HEK293 (cell line): ENCODE measurements around the gene MARCHF10.

Source experiments
- CTCF ChIA-PET: fragments of 350-600 bp; formaldehyde crosslinking; extraction: SDS; loops from one replicate; lab custom pipeline; 2021; ENCODE audit warnings: antibody characterized with exemption; lab: Yijun Ruan, JAX
- POLR2A ChIA-PET: fragments of 300-600 bp; formaldehyde crosslinking; extraction: SDS; loops from one replicate; lab custom pipeline; 2020; ENCODE audit warnings: antibody characterized with exemption, inconsistent platforms; lab: Yijun Ruan, JAX
- H3K27ac ChIP-seq: fragments of 200-500 bp; sonication (Bioruptor generic); 2 replicates; pipeline ENCODE4 v1.5.1; 2014; ENCODE audit warnings: low read depth, low read length, control low read depth, inconsistent platforms; ENCODE audit errors: extremely low read depth
- H3K36me3 ChIP-seq, 2 experiments: fragments of 200-500 bp in 1 of 2; sonication (Bioruptor generic) in 1 of 2; 1 replicate in 1 of 2; 2 replicates in 1 of 2; pipeline ENCODE4 v1.5.1; 2014 to 2017; ENCODE audit warnings: inconsistent platforms in 2 of 2, low read length in 2 of 2; ENCODE audit not compliant: control insufficient read depth in 2 of 2, insufficient read depth in 1 of 2
- H3K4me1 ChIP-seq: fragments of 200-500 bp; sonication (Bioruptor generic); 2 replicates; pipeline ENCODE4 v1.5.1; 2014; ENCODE audit warnings: mild to moderate bottlenecking, low read length, inconsistent platforms; ENCODE audit not compliant: control insufficient read depth, insufficient read depth
- H3K4me3 ChIP-seq: 2 replicates; pipeline ENCODE4 v1.5.1; 2011; ENCODE audit warnings: low read depth, mild to moderate bottlenecking, control low read depth, low read length, moderate library complexity
- H3K9me3 ChIP-seq: fragments of 200-500 bp; sonication (Bioruptor generic); 2 replicates; pipeline ENCODE4 v1.5.1; 2014; ENCODE audit warnings: low read depth, low read length, inconsistent platforms; ENCODE audit not compliant: control insufficient read depth, insufficient read depth
- ATF2 ChIP-seq: fragments of 450-650 bp; formaldehyde crosslinking; IDR thresholded peaks from 2 replicates; pipeline ENCODE4 v1.5.1; 2016; ENCODE audit warnings: missing biosample characterization, missing genetic modification characterization, low read depth
- IKZF3 ChIP-seq: fragments of 450-650 bp; IDR thresholded peaks from 2 replicates; pipeline ENCODE4 v1.5.0; 2018; ENCODE audit warnings: missing biosample characterization, mild to moderate bottlenecking, missing genetic modification characterization, moderate library complexity
- INSM2 ChIP-seq: fragments of 450-650 bp; formaldehyde crosslinking; IDR thresholded peaks from 2 replicates; pipeline ENCODE4 v1.5.1; 2016; ENCODE audit warnings: missing biosample characterization, missing genetic modification characterization
- KLF8 ChIP-seq: fragments of 450-650 bp; formaldehyde crosslinking; IDR thresholded peaks from 2 replicates; pipeline ENCODE4 v1.5.1; 2016; ENCODE audit warnings: missing biosample characterization, missing genetic modification characterization
- MEIS1 ChIP-seq: sonication (generic); formaldehyde crosslinking; IDR thresholded peaks from 2 replicates; pipeline ENCODE4 v1.8.1; 2022; ENCODE audit warnings: missing genetic modification reagents, mild to moderate bottlenecking, borderline replicate concordance
- PRDM2 ChIP-seq: fragments of 450-650 bp; formaldehyde crosslinking; IDR thresholded peaks from 2 replicates; pipeline ENCODE4 v1.5.1; 2016; ENCODE audit warnings: missing biosample characterization, missing genetic modification characterization, borderline replicate concordance
- TCF7L2 ChIP-seq: IDR thresholded peaks from 2 replicates; pipeline ENCODE4 v1.6.1; 2011; ENCODE audit warnings: low read depth, mild to moderate bottlenecking, inconsistent platforms, low read length, moderate library complexity, borderline replicate concordance
- ZBTB26 ChIP-seq: fragments of 450-650 bp; formaldehyde crosslinking; optimal IDR thresholded peaks from 2 replicates; pipeline ENCODE3; 2016; ENCODE audit warnings: missing biosample characterization, mild to moderate bottlenecking, missing genetic modification characterization
- ZEB2 ChIP-seq: fragments of 450-650 bp; formaldehyde crosslinking; IDR thresholded peaks from 2 replicates; pipeline ENCODE4 v1.5.1; 2016; ENCODE audit warnings: missing biosample characterization, missing genetic modification characterization
- ZFP69B ChIP-seq: fragments of 450-650 bp; formaldehyde crosslinking; IDR thresholded peaks from 2 replicates; pipeline ENCODE4 v1.5.1; 2016; ENCODE audit warnings: missing biosample characterization, missing genetic modification characterization
- ZIC2 ChIP-seq: fragments of 450-650 bp; formaldehyde crosslinking; IDR thresholded peaks from 2 replicates; pipeline ENCODE4 v1.5.1; 2016; ENCODE audit warnings: missing biosample characterization, missing genetic modification characterization
- ZNF121 ChIP-seq: fragments of 450-650 bp; formaldehyde crosslinking; IDR thresholded peaks from 2 replicates; pipeline ENCODE4 v1.5.1; 2016; ENCODE audit warnings: missing biosample characterization, missing genetic modification characterization
- ZNF133 ChIP-seq: fragments of 450-650 bp; formaldehyde crosslinking; IDR thresholded peaks from 2 replicates; pipeline ENCODE4 v1.5.1; 2016; ENCODE audit warnings: missing biosample characterization, missing genetic modification characterization
- ZNF169 ChIP-seq: fragments of 450-650 bp; formaldehyde crosslinking; IDR thresholded peaks from 2 replicates; pipeline ENCODE4 v1.5.1; 2016; ENCODE audit warnings: missing biosample characterization, missing genetic modification characterization
- ZNF174 ChIP-seq: fragments of 450-650 bp; formaldehyde crosslinking; IDR thresholded peaks from 2 replicates; pipeline ENCODE4 v1.5.0; 2017; ENCODE audit warnings: missing biosample characterization, mild to moderate bottlenecking, missing genetic modification characterization
- ZNF311 ChIP-seq: fragments of 450-650 bp; formaldehyde crosslinking; IDR thresholded peaks from 2 replicates; pipeline ENCODE4 v1.5.1; 2017; ENCODE audit warnings: missing biosample characterization, missing genetic modification characterization, borderline replicate concordance
- ZNF341 ChIP-seq: fragments of 450-650 bp; formaldehyde crosslinking; IDR thresholded peaks from 2 replicates; pipeline ENCODE4; 2016; ENCODE audit warnings: low read depth, missing biosample characterization, missing genetic modification characterization
- ZNF426 ChIP-seq: fragments of 450-650 bp; formaldehyde crosslinking; IDR thresholded peaks from 2 replicates; pipeline ENCODE4 v1.5.1; 2017; ENCODE audit warnings: missing biosample characterization, missing genetic modification characterization, mild to moderate bottlenecking, inconsistent platforms, moderate library complexity
- ZNF513 ChIP-seq: fragments of 450-650 bp; IDR thresholded peaks from 2 replicates; pipeline ENCODE4 v1.5.1; 2018; ENCODE audit warnings: missing biosample characterization, missing genetic modification characterization
- ZNF514 ChIP-seq: fragments of 450-650 bp; formaldehyde crosslinking; IDR thresholded peaks from 2 replicates; pipeline ENCODE4 v1.5.1; 2016; ENCODE audit warnings: missing biosample characterization, missing genetic modification characterization
- ZNF560 ChIP-seq: fragments of 450-650 bp; formaldehyde crosslinking; IDR thresholded peaks from 2 replicates; pipeline ENCODE4 v1.5.1; 2017; ENCODE audit warnings: missing biosample characterization, missing genetic modification characterization, borderline replicate concordance
- ZNF585B ChIP-seq: fragments of 450-650 bp; formaldehyde crosslinking; IDR thresholded peaks from 2 replicates; pipeline ENCODE4 v1.5.1; 2016; ENCODE audit warnings: missing biosample characterization, missing genetic modification characterization
- ZNF596 ChIP-seq: fragments of 450-650 bp; IDR thresholded peaks from 2 replicates; pipeline ENCODE4 v1.5.0; 2018; ENCODE audit warnings: missing biosample characterization, mild to moderate bottlenecking, missing genetic modification characterization, moderate library complexity
- ZNF600 ChIP-seq: fragments of 450-650 bp; formaldehyde crosslinking; IDR thresholded peaks from 2 replicates; pipeline ENCODE4 v1.5.1; 2016; ENCODE audit warnings: missing biosample characterization, missing genetic modification characterization
- ZNF701 ChIP-seq: fragments of 450-650 bp; formaldehyde crosslinking; IDR thresholded peaks from 2 replicates; pipeline ENCODE4 v1.5.1; 2016; ENCODE audit warnings: missing biosample characterization, missing genetic modification characterization
- ZNF768 ChIP-seq: fragments of 450-650 bp; formaldehyde crosslinking; IDR thresholded peaks from 2 replicates; pipeline ENCODE4 v1.5.1; 2018; ENCODE audit warnings: missing biosample characterization, mild to moderate bottlenecking, missing genetic modification characterization
- ZSCAN23 ChIP-seq: fragments of 450-650 bp; formaldehyde crosslinking; IDR thresholded peaks from 2 replicates; pipeline ENCODE4 v1.5.1; 2016; ENCODE audit warnings: missing biosample characterization, missing genetic modification characterization

MARCHF10 gene

GRCh38 chr17:62778990-62779681, 29.0 kb downstream of the MARCHF10 start:
- Histone ChIP-seq H3K27ac (peak overlapping the region; percentile 52), H3K9me3 (no peaks in the 10 kb centered on the region), H3K4me3 (no peak overlapping the region), H3K36me3 (no peaks in the 10 kb centered on the region), H3K4me1 (peaks cover 8% of the 10 kb centered on the region)
- ChIA-PET POLR2A (interaction anchor here (0.5 to 1.7 kb wide), 6 partner anchors 17 to 187 kb away, joined by 3 to 7 read pairs (median 4); partner anchors contain the start of gene TANC2), CTCF (interaction anchor here (0.7 to 1.0 kb wide), 2 partner anchors 12 to 32 kb away, joined by 3 to 4 read pairs; no protein-coding TSS in a partner anchor)
- TF ChIP-seq MEIS1 (0 out of 2 replicates have a peak, but pooled peaks have one; percentile 19), ZBTB26 (tag by site-specific recombination) (no peak), TCF7L2 (no peak), ZNF596 (tag by site-specific recombination) (no peak), ZNF585B (tag by site-specific recombination) (no peak), IKZF3 (tag by site-specific recombination) (no peak), ZNF121 (tag by site-specific recombination) (no peak), ZNF514 (tag by site-specific recombination) (no peak), ZNF311 (tag by site-specific recombination) (no peak), ZNF513 (tag by site-specific recombination) (no peak), ZNF341 (tag by site-specific recombination) (no peak), ZNF133 (tag by site-specific recombination) (no peak), ZNF560 (tag by site-specific recombination) (no peak), ZNF174 (tag by site-specific recombination) (no peak), PRDM2 (no peak), ZNF701 (tag by site-specific recombination) (no peak), KLF8 (tag by site-specific recombination) (no peak), ZNF768 (tag by site-specific recombination) (no peak), INSM2 (tag by site-specific recombination) (no peak), ZNF426 (tag by site-specific recombination) (no peak), ATF2 (tag by site-specific recombination) (no peak), ZNF169 (no peak), ZIC2 (tag by site-specific recombination) (peak; percentile 69), ZFP69B (tag by site-specific recombination) (peak; percentile 80), ZSCAN23 (tag by site-specific recombination) (no peak), ZNF600 (tag by site-specific recombination) (no peak), ZEB2 (tag by site-specific recombination) (no peak)
